Heart left ventricle (tissue), 13 donors: ENCODE results near the gene DMD.

Experiments
- CTCF ChIP-seq, 12 donors: fragments of 200-600 bp; sonication (generic) in 4 of 12; IDR thresholded peaks; one replicate each; pipeline versions ENCODE4 v1.5.0 to v1.8.0; 2018 to 2022; ENCODE audit warnings: antibody characterized with exemption in 12 of 12, mild to moderate bottlenecking in 5 of 12
- POLR2A ChIP-seq, 2 donors: fragments of 450-650 bp; IDR thresholded peaks; one replicate each; pipeline ENCODE4 v1.6.1; 2017; ENCODE audit warnings: antibody characterized with exemption in 2 of 2, mild to moderate bottlenecking in 2 of 2, moderate library complexity in 2 of 2
- donor health status: ischemic (EF 13 %, LVEDD 7.1; RV severe dilation, severe dysfunction).
- donor health status: DM: no; HTN: yes; CAD: no.
- donor health status: DM: no; HTN: no; CAD: no.
- donor health status: ischemic (EF 25% LVEDD 6.9; RV normal size, moderate dysfunction).
- donor health status: ischemic (EF 25% LVEDD 5.7; RV mildly dilated, moderate dysfunction).
- donor health status: ischemic (EF 35%, LVEDD 5.7; RV mildly dilated, moderate dysfunction).
- donor health status: nonischemic (EF 11% LVEDD 7.7; RV severe dilation, severe dysfunction).
- donor health status: DM: yes; HTN: yes; CAD: no.
- donor health status: PGD.
- donor health status: ischemic (EF 29% LVEDD 5.4; RV normal size, mild dysfunction).
- donor health status: nonischemic (EF 23%, LVEDD 6.1; RV moderate dilation, normal function).

GRCh38 chrX:31449081-31449480, 1762.3 kb downstream of the DMD start:
- TF ChIP-seq POLR2A (IDR thresholded peaks at IDR 0.05) = no peak
- TF ChIP-seq CTCF (IDR thresholded peaks at IDR 0.05) = no peak
